ENCODE measurements around the gene ZNF514. TPM values are rescaled to one million over a fixed set of nuclear protein-coding genes. Genes with fewer than 3 reads are reported as not detected.

Gene ZNF514
- polyA plus RNA-seq, 3 donors, result 2.8 to 9.6 (median 5.7) TPM

DNA sequence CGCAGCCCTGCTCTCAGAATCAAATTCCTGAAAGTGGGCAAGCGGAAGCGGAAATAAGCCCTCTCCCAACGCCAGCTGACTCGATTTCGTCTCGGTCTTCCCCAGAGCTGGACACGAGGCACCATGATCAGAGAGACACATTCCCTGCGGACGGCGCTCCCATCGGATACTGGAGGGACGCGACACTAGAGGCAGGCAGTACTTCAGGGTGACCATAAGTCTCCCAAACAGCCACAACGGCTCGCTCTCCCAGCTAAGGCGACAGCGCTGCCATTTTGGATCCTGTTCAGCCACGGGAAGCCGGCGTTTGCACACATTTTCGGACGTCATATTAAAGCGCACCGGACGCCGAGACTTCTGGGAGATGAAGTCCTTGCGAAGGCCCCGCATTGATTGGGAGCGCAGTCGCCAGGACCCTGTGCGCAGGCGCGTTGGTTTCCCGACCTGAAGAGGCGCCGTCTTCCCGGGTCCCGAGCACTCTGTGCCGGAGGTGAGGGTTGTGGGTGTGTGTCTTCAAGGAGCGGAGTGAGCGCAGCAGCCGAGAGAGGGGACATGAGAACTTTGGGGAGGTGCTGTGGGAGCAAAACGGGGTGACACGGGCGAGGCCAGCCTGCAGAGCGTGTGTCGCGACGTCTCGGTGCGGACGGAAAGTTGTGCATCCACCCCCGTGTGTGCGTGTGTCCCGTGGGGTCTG, 5.9 kb upstream of the ZNF514 start, which contains the start of gene ZNF2:
ZNF2 (plus strand) TSS at position 439 of the 694 bp plus-strand sequence. CDS start 10,418 bp downstream, outside the sequence.
- Histone ChIP-seq H3K27me3 (ENCODE audit: control insufficient read depth in 2 of 2, insufficient read depth in 2 of 2, low read length in 2 of 2) (no peaks in the 10 kb centered on the region), H3K4me2 (replicated peaks; ENCODE audit: extremely low read depth, low read length, poor library complexity, severe bottlenecking) (peak within 1 kb of the TSS; percentile 92), H2AFZ (ENCODE audit: insufficient read depth, low read depth, low read length, poor library complexity, severe bottlenecking) (peak within 1 kb of the TSS; percentile 98), H3K36me3 (replicated peaks in 1 of 2; ENCODE audit: control insufficient read depth in 1 of 2, insufficient read depth in 2 of 2, low read length in 2 of 2) (no peaks in the 10 kb centered on the region), H3K27ac (ENCODE audit: low read depth in 1 of 2, low read length in 2 of 2) (peak within 1 kb of the TSS; percentile 92 to 99), H4K20me1 (ENCODE audit: insufficient read depth, low read length) (no peaks in the 10 kb centered on the region), H3K9me3 (replicated peaks in 1 of 2; ENCODE audit: control insufficient read depth in 1 of 2, insufficient read depth in 1 of 2, low read length in 2 of 2) (no peaks in the 10 kb centered on the region), H3K4me3 (replicated peaks in 1 of 3; ENCODE audit: low read depth in 2 of 3, low read length in 3 of 3) (peak within 1 kb of the TSS; percentile 78 to 97 (median 96)), H3K4me1 (ENCODE audit: control insufficient read depth in 1 of 2, insufficient read depth in 2 of 2, low read length in 2 of 2) (peaks cover 14 to 16% of the 10 kb centered on the region in 2 donors), H3K9ac (ENCODE audit: insufficient read depth, low read length, poor library complexity, severe bottlenecking) (peak within 1 kb of the TSS; percentile 93), H3K79me2 (ENCODE audit: insufficient read depth, low read length) (peaks cover 8% of the 10 kb centered on the region)
- peak; percentile 94 to 97 (median 96) for DNase-seq
- H3K27me3 Mint-ChIP-seq (ENCODE audit: low read depth in 3 of 3), result peaks cover 0 to 6% (median 0%) of the 10 kb centered on the region in 3 donors
- peak within 1 kb of the TSS; percentile 95 to 97 (median 97) for H3K27ac Mint-ChIP-seq
- TF ChIP-seq, protein P1, sequence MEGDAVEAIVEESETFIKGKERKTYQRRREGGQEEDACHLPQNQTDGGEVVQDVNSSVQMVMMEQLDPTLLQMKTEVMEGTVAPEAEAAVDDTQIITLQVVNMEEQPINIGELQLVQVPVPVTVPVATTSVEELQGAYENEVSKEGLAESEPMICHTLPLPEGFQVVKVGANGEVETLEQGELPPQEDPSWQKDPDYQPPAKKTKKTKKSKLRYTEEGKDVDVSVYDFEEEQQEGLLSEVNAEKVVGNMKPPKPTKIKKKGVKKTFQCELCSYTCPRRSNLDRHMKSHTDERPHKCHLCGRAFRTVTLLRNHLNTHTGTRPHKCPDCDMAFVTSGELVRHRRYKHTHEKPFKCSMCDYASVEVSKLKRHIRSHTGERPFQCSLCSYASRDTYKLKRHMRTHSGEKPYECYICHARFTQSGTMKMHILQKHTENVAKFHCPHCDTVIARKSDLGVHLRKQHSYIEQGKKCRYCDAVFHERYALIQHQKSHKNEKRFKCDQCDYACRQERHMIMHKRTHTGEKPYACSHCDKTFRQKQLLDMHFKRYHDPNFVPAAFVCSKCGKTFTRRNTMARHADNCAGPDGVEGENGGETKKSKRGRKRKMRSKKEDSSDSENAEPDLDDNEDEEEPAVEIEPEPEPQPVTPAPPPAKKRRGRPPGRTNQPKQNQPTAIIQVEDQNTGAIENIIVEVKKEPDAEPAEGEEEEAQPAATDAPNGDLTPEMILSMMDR (IDR thresholded peaks at IDR 0.05), result no peak
- H3K9me3 Mint-ChIP-seq, result peaks cover 2 to 22% (median 8%) of the 10 kb centered on the region in 7 donors
- peaks cover 15% of the 10 kb centered on the region for H3K4me1 Mint-ChIP-seq
- H3K36me3 Mint-ChIP-seq, result no peaks in the 10 kb centered on the region
- peak within 1 kb of the TSS; percentile 99 to 100 for H3K4me3 Mint-ChIP-seq
- intact Hi-C loops (cut with micrococcal nuclease), result loop anchor here (2.0 to 5.0 kb wide), 5 partner anchors 42 to 237 kb away; partner anchors contain the start of genes FAHD2A (in 2 of the 2), ZNF892 (in 2 of the 2) and MRPS5 (in 1 of the 2)
- under 1% methylated on average over 54 of the region's 56 CpGs for WGBS (ENCODE audit: insufficient coverage)

DNA sequence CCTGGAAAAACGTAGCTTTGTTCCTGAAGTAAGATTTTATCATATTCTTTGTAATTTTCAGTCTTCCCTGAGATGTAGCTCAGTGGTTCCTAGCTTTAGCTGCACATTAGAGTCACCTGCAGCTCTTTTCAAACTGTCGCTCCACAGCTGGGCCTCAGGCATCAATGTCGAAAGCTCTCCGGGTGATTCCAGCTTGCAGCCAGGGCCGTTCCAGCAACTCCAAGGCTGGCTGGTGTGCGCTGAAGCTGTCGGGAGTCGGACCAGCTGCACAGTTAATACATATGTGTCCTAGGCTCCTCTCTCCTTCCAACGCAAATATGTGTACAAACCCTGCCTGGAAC, 5.4 kb upstream of the ZNF514 start:
- WGBS (ENCODE audit: insufficient coverage), result under 1% methylated on average over 8 of the region's 9 CpGs
- H3K27ac ChIP-seq (ENCODE audit: low read depth in 1 of 2, low read length in 2 of 2), result peak overlapping the region; percentile 92 to 99
- peaks cover 16 to 19% of the 10 kb centered on the region in 2 donors for H3K4me1 ChIP-seq (ENCODE audit: control insufficient read depth in 1 of 2, insufficient read depth in 2 of 2, low read length in 2 of 2)
- H3K4me3 ChIP-seq (replicated peaks in 1 of 3; ENCODE audit: low read depth in 2 of 3, low read length in 3 of 3), result peak overlapping the region; percentile 78 to 97 (median 96)
- Mint-ChIP-seq H3K27ac (peak overlapping the region; percentile 95 to 97 (median 97)), H3K27me3 (ENCODE audit: low read depth in 3 of 3) (peaks cover 0 to 7% (median 0%) of the 10 kb centered on the region in 3 donors), H3K36me3 (no peaks in the 10 kb centered on the region), H3K4me3 (peak overlapping the region; percentile 99 to 100), H3K4me1 (peaks cover 19% of the 10 kb centered on the region), H3K9me3 (peaks cover 2 to 17% (median 8%) of the 10 kb centered on the region in 7 donors)
- H3K36me3 ChIP-seq (replicated peaks in 1 of 2; ENCODE audit: control insufficient read depth in 1 of 2, insufficient read depth in 2 of 2, low read length in 2 of 2), result no peaks in the 10 kb centered on the region
- H3K27me3 ChIP-seq (ENCODE audit: control insufficient read depth in 2 of 2, insufficient read depth in 2 of 2, low read length in 2 of 2), result no peaks in the 10 kb centered on the region
- peaks cover 8% of the 10 kb centered on the region for H3K79me2 ChIP-seq (ENCODE audit: insufficient read depth, low read length)
- TF ChIP-seq, protein P1 (IDR thresholded peaks at IDR 0.05), result no peak
- peak overlapping the region; percentile 98 for H2AFZ ChIP-seq (ENCODE audit: insufficient read depth, low read depth, low read length, poor library complexity, severe bottlenecking)
- peak in 1 of 3 donors; percentile 6 for DNase-seq
- no peaks in the 10 kb centered on the region for H3K9me3 ChIP-seq (replicated peaks in 1 of 2; ENCODE audit: control insufficient read depth in 1 of 2, insufficient read depth in 1 of 2, low read length in 2 of 2)
- peak overlapping the region; percentile 93 for H3K9ac ChIP-seq (ENCODE audit: insufficient read depth, low read length, poor library complexity, severe bottlenecking)
- H4K20me1 ChIP-seq (ENCODE audit: insufficient read depth, low read length), result no peaks in the 10 kb centered on the region
- peak overlapping the region; percentile 92 for H3K4me2 ChIP-seq (replicated peaks; ENCODE audit: extremely low read depth, low read length, poor library complexity, severe bottlenecking)
- intact Hi-C loops (cut with micrococcal nuclease), result loop anchor here (2.0 to 5.0 kb wide), 5 partner anchors 42 to 238 kb away; partner anchors contain the start of genes FAHD2A (in 2 of the 2), ZNF892 (in 2 of the 2) and MRPS5 (in 1 of the 2)
